Prostate gland (tissue), 2 donors: ENCODE measurements around the gene GOLGA8M.
"Not testable (repeated sequence)": the region's sequence is repeated elsewhere in the genome, so short reads cannot be mapped to it uniquely, and the experiment has no call there.

ENCODE experiments used
- CTCF ChIP-seq, 4 experiments: fragments of 200-600 bp in 2 of 4; fragments of 450-650 bp in 2 of 4; sonication (generic) in 2 of 4; IDR thresholded peaks; 1 replicate in 3 of 4; 2 replicates in 1 of 4; pipeline ENCODE4 v1.5.1; 2016 to 2019; ENCODE audit warnings: antibody characterized with exemption in 4 of 4, mild to moderate bottlenecking in 2 of 4, moderate library complexity in 2 of 4
- POLR2A ChIP-seq: fragments of 450-650 bp; IDR thresholded peaks from one replicate; pipeline ENCODE4 v1.6.1; 2016; ENCODE audit warnings: antibody characterized with exemption, mild to moderate bottlenecking
- POLR2AphosphoS5 ChIP-seq: sonication (generic); formaldehyde crosslinking; IDR thresholded peaks from one replicate; pipeline ENCODE4 v1.6.1; 2017; ENCODE audit warnings: antibody characterized with exemption

DNA sequence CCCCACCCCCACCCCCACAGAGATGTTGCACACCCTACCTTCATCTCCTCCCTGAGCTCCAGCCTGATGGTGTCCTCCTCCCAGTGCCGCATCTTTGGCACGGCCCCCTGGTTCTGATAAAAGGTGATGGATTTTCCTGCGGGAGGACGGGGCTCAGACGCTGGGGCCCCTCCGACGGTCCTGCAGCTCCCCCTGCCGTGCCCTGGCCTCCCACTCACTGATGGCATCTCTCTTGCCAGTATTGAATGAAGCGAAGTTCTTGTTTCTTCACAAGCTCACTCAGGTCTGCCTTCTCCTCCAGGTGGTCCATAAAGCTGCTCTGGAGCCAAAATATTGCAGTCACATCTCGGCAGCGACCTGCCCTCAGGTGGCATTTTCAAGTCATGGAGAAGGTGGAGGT is 9.8 kb downstream of the GOLGA8M start:
- TF ChIP-seq CTCF (IDR thresholded peaks at IDR 0.05); POLR2A; POLR2AphosphoS5: not testable (repeated sequence)
